SW 1271 (cell line): ENCODE data around the gene NT5DC3.

ENCODE experiments used
- DNase-seq, 2 experiments: peaks; one replicate each; lab custom pipeline; 2025; lab: John Stamatoyannopoulos, UW

The NT5DC3 gene

DNA sequence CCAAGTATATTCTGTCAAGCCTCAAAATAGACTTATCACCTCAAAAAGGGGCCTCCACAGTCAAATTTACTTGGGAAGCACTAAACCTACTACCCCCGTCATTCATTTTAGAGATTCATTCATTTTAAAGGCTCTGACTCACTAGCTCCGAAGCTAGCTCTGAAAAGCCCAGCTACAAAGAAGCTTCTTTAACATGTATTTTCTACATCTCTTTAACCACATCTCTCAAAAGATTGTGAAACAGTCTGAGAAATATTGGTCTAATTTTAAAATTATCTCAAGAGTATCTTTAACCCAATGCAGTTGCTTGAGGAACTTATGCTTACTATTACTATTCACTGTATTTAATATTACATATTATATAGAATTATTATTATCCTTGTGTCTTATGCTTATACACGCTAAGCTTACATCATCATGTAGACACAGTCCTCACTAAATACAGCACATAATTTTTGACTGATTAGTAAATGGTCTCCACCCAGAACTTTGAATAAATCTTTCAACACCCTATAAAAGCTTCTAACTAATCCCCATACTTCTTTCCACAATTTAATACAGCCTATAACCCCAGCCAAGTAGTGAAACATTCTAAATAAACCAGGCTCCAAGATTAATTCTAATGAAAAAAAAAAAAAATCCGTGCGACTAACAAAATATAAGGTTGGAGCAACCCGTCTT lies 7.8 kb downstream of the NT5DC3 start:
- no peak for DNase-seq

DNA sequence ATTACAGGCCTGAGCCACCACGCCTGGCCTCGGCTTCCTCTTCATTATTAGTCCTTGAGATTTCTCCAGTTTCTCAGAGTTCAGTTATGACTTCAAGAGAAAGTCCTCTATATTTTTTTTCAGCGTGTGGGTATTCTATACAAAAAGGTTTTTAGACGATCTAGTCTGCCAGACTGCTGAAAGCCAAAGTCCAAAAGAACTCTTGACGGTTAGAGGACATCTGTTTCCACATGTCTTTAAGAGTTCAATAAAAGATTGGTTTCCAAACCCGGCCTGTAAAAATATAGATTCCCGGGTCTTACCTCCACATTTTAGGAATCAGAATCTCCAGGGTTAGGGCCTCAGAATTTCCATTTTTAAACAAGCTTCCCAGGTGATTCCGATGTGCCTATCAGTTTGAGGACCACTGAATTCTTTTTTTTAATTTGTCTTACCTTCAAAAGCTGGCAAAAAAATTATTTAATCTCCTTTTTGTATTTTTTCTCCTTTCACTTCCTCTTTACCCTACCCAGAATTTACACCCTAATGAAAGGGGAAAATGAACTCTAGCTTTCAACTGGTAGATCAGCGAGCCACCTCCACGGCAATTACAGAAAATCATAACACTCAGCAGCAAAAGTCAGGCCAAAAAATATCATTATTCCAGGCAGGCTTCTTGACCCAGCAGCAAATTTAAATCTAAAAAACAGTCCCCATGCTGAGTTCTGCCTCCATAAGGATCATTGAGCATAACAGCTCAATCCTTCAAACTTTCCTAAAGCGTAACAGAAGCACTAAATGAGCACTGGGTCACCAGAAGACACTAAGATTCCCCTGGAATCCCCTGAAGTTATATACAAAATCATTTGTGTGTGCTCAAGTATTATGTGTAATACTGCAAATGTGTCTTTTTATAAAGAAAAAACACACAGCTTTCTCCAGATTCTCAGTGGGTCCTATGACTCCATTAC lies 8.7 kb downstream of the NT5DC3 start:
- no peak for DNase-seq

DNA sequence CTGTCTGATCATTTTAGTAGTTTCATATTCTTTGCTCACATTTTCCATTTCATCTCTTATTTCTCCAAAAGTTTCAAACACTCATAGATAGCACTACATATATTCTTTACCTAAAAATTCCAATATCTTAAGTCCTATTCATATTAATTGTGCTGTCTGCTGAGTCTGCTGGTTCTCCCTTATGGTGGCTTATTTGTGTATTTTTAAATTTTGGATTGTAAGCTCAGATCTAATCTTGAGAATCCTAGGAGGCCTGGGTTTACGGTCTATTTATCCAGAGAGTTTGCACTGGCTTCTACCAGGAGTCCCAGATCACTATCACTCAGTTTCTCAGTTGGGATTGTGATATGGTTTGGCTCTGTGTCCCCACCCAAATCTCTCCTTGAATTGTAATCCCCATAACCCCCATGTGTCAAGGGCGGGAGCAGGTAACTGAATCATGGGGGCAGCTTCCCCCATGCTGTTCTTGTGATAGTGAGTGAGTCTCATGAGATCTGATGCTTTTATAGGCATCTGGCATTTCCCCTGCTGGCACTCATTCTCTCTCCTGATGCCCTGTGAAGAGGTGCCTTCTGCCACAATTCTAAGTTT lies 10.2 kb downstream of the NT5DC3 start:
- DNase-seq = no peak

DNA sequence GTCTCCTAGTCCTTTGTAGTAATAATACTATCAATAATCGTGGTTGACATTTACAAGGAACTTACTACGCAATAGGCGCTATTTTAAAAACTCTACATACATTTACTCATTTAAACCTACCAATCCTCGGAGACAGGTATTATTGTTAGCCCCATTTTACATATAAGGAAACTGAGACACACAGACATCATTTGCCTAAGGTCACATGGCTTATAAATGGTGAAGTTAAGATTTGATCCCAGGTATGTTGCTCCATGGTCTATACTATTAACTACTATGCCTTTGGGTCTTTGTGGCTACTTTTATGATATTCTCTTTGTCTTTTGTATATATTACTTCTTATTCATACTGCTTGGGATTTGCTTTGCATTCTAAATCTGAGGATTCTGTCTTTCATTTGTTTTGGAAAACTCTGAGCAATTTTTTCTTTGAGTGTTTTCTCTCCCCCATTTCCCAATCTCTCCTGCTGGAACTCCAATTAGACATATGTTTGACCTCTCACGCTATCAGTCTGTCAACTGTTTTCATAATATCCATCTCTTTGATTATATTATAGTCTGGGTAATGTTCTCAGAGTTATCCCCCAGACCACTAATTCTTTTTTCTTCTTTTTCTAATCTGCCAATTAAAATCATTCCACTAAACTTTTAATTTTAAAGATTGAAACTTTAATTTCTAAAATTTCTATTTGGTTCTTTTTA lies 10.9 kb downstream of the NT5DC3 start:
- DNase-seq = no peak

DNA sequence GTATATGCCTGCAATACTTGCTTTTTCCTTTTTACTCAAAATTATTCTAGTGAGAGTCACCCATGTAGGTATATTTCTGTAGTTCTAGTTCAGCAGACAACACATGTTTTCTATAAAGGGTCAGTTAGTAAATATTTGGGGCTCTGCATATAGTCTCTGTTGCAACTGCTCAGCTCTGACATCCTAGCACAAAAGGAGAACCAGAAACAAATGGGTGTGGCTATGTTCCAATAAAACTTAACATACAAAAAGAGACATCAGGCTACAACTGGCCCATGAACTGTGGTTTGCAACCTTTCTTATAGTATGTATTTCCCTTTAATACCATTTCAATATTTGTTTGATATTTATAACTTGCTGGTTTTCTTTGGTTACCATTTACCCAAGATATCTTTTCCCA lies 11.9 kb downstream of the NT5DC3 start:
- DNase-seq = no peak

DNA sequence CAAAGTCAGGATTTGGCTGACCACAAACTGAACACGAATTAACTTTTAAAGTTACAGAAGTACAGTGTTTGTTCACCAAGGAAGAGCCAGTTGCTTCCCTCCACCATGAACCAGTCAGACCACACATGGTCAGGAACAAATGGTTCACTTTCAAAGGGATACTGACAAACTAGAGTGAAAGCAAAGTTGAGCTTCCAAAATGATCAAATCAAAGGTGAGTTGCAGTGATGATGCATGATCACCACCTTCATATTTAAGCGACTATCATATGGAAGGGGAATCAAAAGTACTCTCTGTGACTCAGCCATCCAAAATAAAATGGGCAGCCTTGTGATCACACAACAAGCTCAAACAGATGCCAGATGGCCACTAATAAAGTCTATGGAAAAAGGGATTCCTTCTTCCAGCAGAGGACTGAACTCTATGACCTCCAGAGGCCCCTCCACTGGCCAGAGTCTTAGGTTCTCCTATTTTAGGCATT lies 13.1 kb downstream of the NT5DC3 start:
- DNase-seq = no peak

DNA sequence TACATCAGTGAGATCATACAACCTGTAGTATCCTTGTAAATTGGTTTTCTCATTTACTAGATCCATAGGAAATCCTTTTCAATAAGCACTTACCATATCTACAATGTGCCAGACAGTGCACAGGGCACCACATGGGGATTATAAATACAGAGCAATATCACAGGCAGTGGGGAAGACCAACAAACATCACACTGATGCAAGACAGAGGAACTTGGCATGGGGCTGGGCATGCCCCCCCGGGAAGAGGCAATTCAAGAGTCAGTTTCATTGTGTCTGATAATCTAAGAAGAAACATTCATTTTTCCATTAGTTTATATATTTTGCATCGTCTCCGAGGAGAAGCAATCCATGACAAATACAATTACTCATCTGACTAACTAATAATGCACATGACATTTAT lies 16.2 kb downstream of the NT5DC3 start:
- no peak for DNase-seq

DNA sequence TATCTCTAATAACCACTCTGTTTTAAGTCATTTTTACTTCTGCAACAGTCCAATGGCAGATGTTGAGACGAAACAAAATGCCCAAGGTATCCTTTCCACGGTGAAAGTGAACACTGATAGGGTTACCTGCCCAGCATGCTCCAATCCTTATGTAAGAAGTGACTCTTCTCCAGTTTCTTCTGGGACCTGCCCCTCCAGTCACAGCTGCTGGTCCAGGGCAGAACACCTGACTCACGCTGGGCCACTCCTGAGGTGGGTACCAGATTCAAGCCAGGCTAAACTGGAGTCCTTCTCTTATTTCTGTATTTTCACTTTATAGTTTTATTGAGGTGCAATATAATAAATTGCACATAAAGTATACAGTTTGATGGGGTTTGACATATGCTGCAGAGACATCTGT lies 16.7 kb downstream of the NT5DC3 start:
- DNase-seq = no peak

DNA sequence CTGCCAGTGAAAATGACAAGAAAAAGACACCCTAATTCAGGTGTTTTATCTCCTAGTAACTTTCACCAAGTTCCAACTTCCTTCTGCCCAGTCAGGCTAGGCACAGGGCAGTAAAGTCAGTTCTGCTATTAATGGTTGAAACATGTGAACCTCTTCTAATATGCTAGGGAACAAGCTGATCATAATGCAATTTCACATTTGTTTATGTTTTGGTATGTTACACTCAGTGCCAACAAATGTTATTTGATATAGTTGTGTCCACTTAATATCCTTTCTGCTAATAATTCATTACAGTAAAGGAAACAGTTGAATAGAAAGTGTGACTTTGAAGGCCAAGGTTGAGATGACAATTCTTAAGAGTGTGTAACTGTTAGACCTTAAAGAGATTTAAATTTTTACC lies 17.2 kb downstream of the NT5DC3 start:
- DNase-seq = no peak

DNA sequence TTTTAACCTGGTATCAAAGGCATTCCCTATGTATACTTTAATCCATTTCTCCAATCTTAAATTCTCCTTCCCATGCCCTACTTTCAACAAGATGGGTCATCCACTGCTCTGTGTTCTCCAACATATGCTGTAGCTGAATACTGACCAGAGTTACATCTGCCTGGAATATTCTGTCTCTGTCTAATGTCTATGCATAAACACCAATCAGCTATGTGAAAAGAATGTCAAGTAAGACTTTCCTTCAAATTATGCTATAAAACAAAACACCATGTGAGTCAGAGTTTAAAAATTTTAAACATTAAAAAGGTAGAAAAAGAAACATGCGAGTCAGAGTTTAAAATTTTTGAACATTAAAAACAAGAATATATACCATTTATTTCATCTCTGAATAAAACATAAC lies 19.3 kb downstream of the NT5DC3 start:
- peak in 1 of 2 experiments; percentile 21 for DNase-seq

DNA sequence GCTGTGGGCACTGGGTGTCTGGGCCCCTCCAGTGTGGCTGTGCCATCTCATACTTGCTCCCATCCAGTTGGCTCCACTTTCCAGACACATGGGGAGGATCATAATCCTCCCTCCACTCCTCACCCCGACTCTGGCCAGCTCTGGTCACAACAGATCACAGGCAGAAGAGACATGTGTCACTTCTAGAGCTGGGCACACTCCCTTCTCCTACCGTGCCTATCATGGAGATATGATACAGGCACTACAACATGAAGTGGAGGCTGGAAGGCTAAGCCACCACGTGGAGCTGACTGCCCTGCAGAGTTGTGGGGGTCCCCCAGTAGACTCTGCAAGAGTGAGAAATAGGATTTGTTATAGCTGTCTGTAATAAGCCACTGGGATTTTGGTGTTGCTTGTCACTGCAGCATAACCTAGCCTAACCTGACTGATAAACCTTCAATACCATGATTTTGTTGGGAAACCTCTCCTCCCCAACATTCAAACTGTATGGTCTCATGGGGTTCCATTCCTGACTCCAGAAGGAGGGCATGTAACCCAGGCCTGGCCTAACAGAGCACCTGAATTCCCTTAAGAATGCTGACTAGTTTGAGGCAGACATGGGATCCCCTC lies 20.0 kb downstream of the NT5DC3 start:
- DNase-seq = no peak

DNA sequence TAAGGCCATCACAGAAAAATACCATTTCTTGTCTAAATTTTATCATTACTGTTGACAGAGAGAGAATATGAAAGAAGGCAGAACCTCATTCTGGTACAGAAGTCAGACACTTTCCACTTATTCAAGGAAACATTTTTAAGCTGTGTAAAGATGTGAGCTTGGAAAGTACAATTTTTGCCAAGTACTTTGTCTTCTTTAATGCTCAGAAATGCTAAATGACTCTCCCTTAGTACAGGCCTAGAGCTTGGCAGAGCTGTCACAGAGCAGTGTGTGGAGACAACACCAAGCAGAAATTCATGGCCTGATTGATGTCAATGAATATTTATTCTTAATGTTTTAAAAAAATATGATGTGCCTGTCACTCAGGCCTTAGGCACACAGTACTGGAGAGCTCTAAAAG lies 20.7 kb downstream of the NT5DC3 start:
- DNase-seq = no peak

DNA sequence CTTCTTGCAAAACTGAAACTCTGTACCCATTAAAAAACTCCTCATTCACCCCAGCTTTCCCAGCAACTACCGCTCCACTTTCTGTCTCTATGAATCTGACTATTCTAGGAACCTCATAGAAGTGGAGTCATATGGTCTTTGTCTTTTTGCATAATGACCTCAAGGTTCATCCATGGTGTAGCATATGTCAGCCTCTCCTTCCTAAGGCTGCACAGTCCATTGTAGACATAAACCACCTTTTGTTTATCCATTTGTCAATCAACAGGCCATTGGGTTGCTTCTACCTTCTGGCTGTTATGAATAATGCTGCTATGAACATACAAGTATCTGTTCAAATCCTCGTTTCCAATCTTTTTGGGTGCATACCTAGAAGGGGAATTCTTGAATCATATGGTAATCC lies 21.1 kb downstream of the NT5DC3 start:
- DNase-seq = no peak

DNA sequence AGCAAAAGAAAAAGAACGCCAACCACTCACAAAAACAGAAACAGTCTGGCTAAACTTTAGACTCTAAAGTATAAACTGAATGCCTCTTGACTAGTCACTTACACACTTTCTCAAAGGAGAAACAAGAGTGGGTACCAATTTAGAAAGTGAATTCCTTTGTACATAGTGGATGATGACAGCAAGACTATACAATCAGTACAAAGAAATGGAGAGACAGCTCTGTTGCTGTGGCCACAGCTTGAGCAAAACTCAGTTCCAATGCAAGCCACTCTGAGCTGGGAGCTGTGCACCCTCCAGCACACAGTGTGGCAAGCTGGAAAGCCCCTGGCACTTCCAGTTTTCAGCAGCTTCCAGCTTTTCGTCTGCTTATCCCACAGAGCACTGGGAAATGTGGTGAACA lies 21.7 kb downstream of the NT5DC3 start:
- no peak for DNase-seq

DNA sequence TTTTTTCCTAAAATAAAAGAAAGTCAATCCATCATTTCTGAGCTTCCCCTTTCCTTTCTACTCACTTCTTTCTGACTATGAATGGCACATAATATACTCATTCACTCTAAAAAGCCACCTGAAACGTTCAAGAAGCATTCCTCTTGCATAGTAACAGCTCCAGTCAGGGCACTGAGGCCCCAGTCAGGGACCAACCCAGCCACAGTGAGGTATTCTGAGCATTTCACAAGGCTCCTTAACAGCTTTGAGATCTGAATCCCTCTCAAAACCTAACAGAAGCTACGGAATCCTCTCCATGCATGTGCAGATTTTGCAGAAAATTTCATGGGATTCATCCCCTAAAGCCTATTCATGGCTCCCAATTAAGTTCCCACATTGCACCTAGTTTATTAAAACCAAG lies 23.2 kb downstream of the NT5DC3 start:
- no peak for DNase-seq

DNA sequence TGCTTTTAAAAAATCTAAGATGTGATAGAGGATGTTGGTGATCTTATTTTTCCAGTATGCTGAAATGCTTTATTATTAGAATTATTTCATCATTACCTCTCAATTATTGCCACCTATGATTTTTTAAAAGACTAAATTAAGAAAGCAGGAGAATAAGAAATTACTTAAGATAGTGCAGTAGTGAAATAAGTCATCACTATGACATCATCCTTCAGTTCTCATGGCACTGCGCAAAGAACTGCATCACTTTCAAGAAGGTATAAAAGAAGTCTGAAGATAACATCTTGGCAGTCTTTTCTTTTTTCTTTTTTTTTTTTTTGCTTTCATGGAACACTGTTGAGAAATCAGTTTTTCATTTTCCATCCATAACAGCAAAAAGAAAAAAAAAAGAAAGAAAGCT lies 24.4 kb downstream of the NT5DC3 start:
- no peak for DNase-seq

DNA sequence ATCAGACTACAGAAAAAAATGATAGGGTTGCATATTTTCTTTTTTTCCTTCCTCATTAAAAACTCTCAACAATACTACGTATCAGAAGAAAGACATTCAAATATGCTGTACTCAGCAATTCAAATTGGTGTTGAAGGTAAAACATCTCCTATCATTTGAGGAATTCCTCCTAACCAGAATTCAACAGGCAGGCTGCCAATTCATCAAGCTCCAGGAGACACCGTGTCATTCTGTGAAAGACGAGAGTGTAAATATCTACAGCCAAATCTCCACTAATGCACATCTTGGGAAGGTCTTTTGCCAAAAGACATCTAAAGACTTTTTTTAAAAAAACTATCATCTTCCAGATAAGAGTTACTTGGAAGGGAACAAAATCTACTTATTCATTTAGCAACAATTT lies 26.6 kb downstream of the NT5DC3 start:
- no peak for DNase-seq

DNA sequence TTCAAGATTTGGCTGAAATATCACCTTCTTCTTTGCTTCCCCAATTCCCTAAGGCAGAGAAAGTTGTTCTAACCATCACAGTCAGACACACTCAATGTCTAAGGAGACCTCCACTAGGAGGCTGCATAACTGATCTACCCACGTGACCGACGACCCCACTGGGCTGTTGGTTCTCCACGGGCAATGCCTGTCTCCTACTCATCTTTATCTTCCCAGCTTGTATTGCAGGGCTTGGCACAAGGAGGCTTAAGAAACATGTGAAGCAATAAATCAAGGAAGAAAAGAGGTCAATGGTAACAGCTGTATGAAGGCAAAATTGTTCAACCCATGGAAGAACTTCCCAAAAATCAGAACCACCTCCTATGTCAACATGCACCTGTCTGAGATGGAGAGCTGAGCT lies 27.1 kb downstream of the NT5DC3 start:
- no peak for DNase-seq

DNA sequence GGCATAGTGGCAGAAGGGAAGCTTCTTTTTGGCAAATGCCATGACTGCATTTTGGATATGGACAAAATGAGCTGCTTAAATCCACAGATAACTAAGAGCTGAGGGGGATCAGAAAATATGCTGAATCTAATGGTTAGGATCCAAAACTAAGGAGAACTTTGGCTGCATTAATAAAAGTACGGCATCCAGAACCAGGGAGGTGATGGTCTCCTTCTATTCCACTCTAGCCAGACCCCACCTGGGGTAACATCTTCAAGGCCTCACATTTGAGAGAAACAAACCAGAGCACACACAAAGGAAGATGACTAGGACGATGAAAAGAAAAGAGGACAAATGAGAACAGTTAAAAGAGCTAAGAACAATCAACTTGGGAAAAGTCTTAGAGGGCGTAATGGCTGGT lies 27.6 kb downstream of the NT5DC3 start:
- DNase-seq = no peak

DNA sequence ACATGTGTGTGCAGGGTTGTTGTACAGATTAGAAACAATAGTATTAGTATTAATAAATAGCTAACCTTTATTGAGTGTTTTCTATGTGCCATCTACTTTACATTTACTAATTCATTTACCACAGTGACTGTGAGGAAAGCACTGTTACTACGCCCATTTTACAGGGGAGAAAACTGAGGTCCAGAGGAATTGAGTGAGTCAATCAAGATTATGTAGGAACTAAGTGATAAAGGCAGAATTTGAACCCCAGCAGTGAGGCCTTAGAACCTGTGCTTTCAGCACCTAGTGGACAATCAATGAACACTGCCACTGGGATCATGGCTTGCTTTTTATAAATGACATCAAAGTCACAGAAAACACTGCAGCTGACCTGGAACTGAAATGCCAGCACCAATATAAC lies 28.2 kb downstream of the NT5DC3 start:
- no peak for DNase-seq

DNA sequence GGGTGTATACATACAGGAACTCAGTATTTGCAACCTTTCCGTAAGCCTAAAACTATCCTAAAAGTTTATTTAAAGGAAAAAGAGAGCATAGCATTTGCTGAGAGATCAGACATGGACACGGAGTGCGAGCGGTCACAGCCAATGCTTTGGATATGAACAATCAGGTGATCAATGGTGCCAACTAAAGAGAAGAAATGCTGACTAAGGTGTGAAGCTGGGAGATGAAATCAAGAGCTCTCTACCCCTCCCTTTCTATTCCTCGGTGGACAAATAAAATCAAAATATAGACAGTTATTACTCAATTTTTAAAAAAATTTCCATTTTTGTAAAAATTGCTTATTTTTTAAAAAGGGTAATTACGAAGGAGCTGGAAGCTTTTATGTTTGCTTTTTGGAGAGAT lies 29.2 kb downstream of the NT5DC3 start:
- no peak for DNase-seq

DNA sequence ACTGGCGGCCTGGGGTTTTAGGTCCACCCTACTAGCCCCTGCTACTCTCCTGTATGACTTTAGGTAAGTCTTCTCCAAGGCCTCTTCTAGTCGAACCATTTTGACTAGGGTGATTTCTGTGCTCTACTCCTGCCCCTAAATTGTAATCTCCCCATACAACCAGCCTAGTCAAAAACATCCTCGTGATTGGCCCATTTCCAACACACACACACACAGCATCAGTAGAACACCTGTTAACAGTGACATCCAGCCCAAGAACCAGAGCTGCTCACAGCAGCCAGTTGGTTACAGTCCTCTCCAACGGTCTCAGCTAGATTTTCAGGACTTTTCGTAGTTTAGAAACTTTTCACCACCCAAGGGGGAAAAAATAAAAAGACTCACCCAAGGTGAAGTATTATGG lies 30.9 kb downstream of the NT5DC3 start:
- DNase-seq = no peak
